HEK293 (cell line): ENCODE measurements around the gene TNFRSF14.

Source experiments
- CTCF ChIA-PET: fragments of 350-600 bp; formaldehyde crosslinking; extraction: SDS; loops from one replicate; lab custom pipeline; 2021; ENCODE audit warnings: antibody characterized with exemption; lab: Yijun Ruan, JAX
- POLR2A ChIA-PET: fragments of 300-600 bp; formaldehyde crosslinking; extraction: SDS; loops from one replicate; lab custom pipeline; 2020; ENCODE audit warnings: antibody characterized with exemption, inconsistent platforms; lab: Yijun Ruan, JAX
- H3K27ac ChIP-seq: fragments of 200-500 bp; sonication (Bioruptor generic); 2 replicates; pipeline ENCODE4 v1.5.1; 2014; ENCODE audit warnings: low read depth, low read length, control low read depth, inconsistent platforms; ENCODE audit errors: extremely low read depth
- H3K36me3 ChIP-seq, 2 experiments: fragments of 200-500 bp in 1 of 2; sonication (Bioruptor generic) in 1 of 2; 1 replicate in 1 of 2; 2 replicates in 1 of 2; pipeline ENCODE4 v1.5.1; 2014 to 2017; ENCODE audit warnings: inconsistent platforms in 2 of 2, low read length in 2 of 2; ENCODE audit not compliant: control insufficient read depth in 2 of 2, insufficient read depth in 1 of 2
- H3K4me1 ChIP-seq: fragments of 200-500 bp; sonication (Bioruptor generic); 2 replicates; pipeline ENCODE4 v1.5.1; 2014; ENCODE audit warnings: mild to moderate bottlenecking, low read length, inconsistent platforms; ENCODE audit not compliant: control insufficient read depth, insufficient read depth
- H3K4me3 ChIP-seq: 2 replicates; pipeline ENCODE4 v1.5.1; 2011; ENCODE audit warnings: low read depth, mild to moderate bottlenecking, control low read depth, low read length, moderate library complexity
- H3K9me3 ChIP-seq: fragments of 200-500 bp; sonication (Bioruptor generic); 2 replicates; pipeline ENCODE4 v1.5.1; 2014; ENCODE audit warnings: low read depth, low read length, inconsistent platforms; ENCODE audit not compliant: control insufficient read depth, insufficient read depth
- AEBP2 ChIP-seq: fragments of 450-650 bp; formaldehyde crosslinking; IDR thresholded peaks from 2 replicates; pipeline ENCODE4 v1.5.1; 2016; ENCODE audit warnings: missing biosample characterization, missing genetic modification characterization, borderline replicate concordance
- EGR2 ChIP-seq: fragments of 450-650 bp; formaldehyde crosslinking; IDR thresholded peaks from 2 replicates; pipeline ENCODE4 v1.5.1; 2016; ENCODE audit warnings: low read depth, missing biosample characterization, missing genetic modification characterization
- GLI2 ChIP-seq: fragments of 450-650 bp; formaldehyde crosslinking; IDR thresholded peaks from 2 replicates; pipeline ENCODE4; 2017; ENCODE audit warnings: missing biosample characterization, missing genetic modification characterization, low read depth, borderline replicate concordance
- GLIS2 ChIP-seq: fragments of 450-650 bp; formaldehyde crosslinking; IDR thresholded peaks from 2 replicates; pipeline ENCODE4 v1.5.1; 2016; ENCODE audit warnings: missing biosample characterization, missing genetic modification characterization
- MEIS1 ChIP-seq: sonication (generic); formaldehyde crosslinking; IDR thresholded peaks from 2 replicates; pipeline ENCODE4 v1.8.1; 2022; ENCODE audit warnings: missing genetic modification reagents, mild to moderate bottlenecking, borderline replicate concordance
- PATZ1 ChIP-seq: fragments of 450-650 bp; formaldehyde crosslinking; IDR thresholded peaks from 2 replicates; pipeline ENCODE4 v1.5.1; 2016; ENCODE audit warnings: missing biosample characterization, missing genetic modification characterization
- SETDB1 ChIP-seq: IDR thresholded peaks from one replicate; pipeline ENCODE4 v1.6.1; 2017; ENCODE audit warnings: mild to moderate bottlenecking, low read length, moderate library complexity, mixed read lengths; ENCODE audit not compliant: insufficient read length
- TCF7L2 ChIP-seq: IDR thresholded peaks from 2 replicates; pipeline ENCODE4 v1.6.1; 2011; ENCODE audit warnings: low read depth, mild to moderate bottlenecking, inconsistent platforms, low read length, moderate library complexity, borderline replicate concordance
- TRIM28 ChIP-seq: IDR thresholded peaks from 2 replicates; pipeline ENCODE4 v1.6.1; 2011; ENCODE audit warnings: low read length, control low read depth, borderline replicate concordance
- ZBTB1 ChIP-seq: fragments of 450-650 bp; formaldehyde crosslinking; IDR thresholded peaks from 2 replicates; pipeline ENCODE4 v1.5.1; 2016; ENCODE audit warnings: missing biosample characterization, missing genetic modification characterization
- ZBTB8A ChIP-seq: fragments of 450-650 bp; formaldehyde crosslinking; IDR thresholded peaks from 2 replicates; pipeline ENCODE4 v1.5.1; 2016; ENCODE audit warnings: missing biosample characterization, missing genetic modification characterization
- ZFHX2 ChIP-seq: fragments of 450-650 bp; formaldehyde crosslinking; conservative IDR thresholded peaks from 2 replicates; pipeline ENCODE4 v1.5.1; 2016; ENCODE audit warnings: missing biosample characterization, missing genetic modification characterization
- ZNF114 ChIP-seq: fragments of 450-650 bp; formaldehyde crosslinking; IDR thresholded peaks from 2 replicates; pipeline ENCODE4 v1.5.0; 2017; ENCODE audit warnings: missing biosample characterization, missing genetic modification characterization
- ZNF174 ChIP-seq: fragments of 450-650 bp; formaldehyde crosslinking; IDR thresholded peaks from 2 replicates; pipeline ENCODE4 v1.5.0; 2017; ENCODE audit warnings: missing biosample characterization, mild to moderate bottlenecking, missing genetic modification characterization
- ZNF341 ChIP-seq: fragments of 450-650 bp; formaldehyde crosslinking; IDR thresholded peaks from 2 replicates; pipeline ENCODE4; 2016; ENCODE audit warnings: low read depth, missing biosample characterization, missing genetic modification characterization
- ZNF449 ChIP-seq: fragments of 450-650 bp; formaldehyde crosslinking; IDR thresholded peaks from 2 replicates; pipeline ENCODE4 v1.5.1; 2017; ENCODE audit warnings: missing biosample characterization, mild to moderate bottlenecking, missing genetic modification characterization, moderate library complexity
- ZNF561 ChIP-seq: fragments of 450-650 bp; IDR thresholded peaks from 2 replicates; pipeline ENCODE4 v1.5.1; 2018; ENCODE audit warnings: missing biosample characterization, missing genetic modification characterization, borderline replicate concordance
- ZNF692 ChIP-seq: fragments of 450-650 bp; formaldehyde crosslinking; IDR thresholded peaks from 2 replicates; pipeline ENCODE4 v1.5.1; 2016; ENCODE audit warnings: missing biosample characterization, missing genetic modification characterization
- ZNF704 ChIP-seq: fragments of 450-650 bp; formaldehyde crosslinking; IDR thresholded peaks from 2 replicates; pipeline ENCODE4 v1.5.1; 2016; ENCODE audit warnings: missing biosample characterization, missing genetic modification characterization
- ZNF707 ChIP-seq: fragments of 450-650 bp; formaldehyde crosslinking; IDR thresholded peaks from 2 replicates; pipeline ENCODE4 v1.5.1; 2016; ENCODE audit warnings: missing biosample characterization, missing genetic modification characterization
- ZNF76 ChIP-seq: fragments of 450-650 bp; formaldehyde crosslinking; IDR thresholded peaks from 2 replicates; pipeline ENCODE4; 2016; ENCODE audit warnings: low read depth, missing biosample characterization, missing genetic modification characterization, borderline replicate concordance
- ZNF777 ChIP-seq: fragments of 450-650 bp; formaldehyde crosslinking; IDR thresholded peaks from 2 replicates; pipeline ENCODE4 v1.5.1; 2017; ENCODE audit warnings: missing biosample characterization, missing genetic modification characterization, borderline replicate concordance

The TNFRSF14 gene

GRCh38 chr1:2544875-2545640, 11.1 kb upstream of the TNFRSF14 start:
- Histone ChIP-seq H3K27ac (no peak overlapping the region), H3K4me3 (no peak overlapping the region), H3K4me1 (peaks cover 6% of the 10 kb centered on the region), H3K36me3 (no peaks in the 10 kb centered on the region), H3K9me3 (no peaks in the 10 kb centered on the region)
- ChIA-PET POLR2A (interaction anchor here (0.7 to 2.9 kb wide), 8 partner anchors 19 to 140 kb away, joined by 3 to 33 read pairs (median 4); partner anchors contain the start of gene PANK4), CTCF (interaction anchor here (0.6 to 3.8 kb wide), 2 partner anchors 130 to 138 kb away, joined by 3 to 31 read pairs; no protein-coding TSS in a partner anchor)
- TF ChIP-seq ZNF174 (tag by site-specific recombination) (no peak), ZNF449 (no peak), ZBTB8A (0 out of 2 replicates have a peak, but pooled peaks have one; percentile 30), ZFHX2 (tag by site-specific recombination) (peak; percentile 49; the same call in 1 of the 2 replicates), EGR2 (tag by site-specific recombination) (peak; percentile 52), PATZ1 (tag by site-specific recombination) (0 out of 2 replicates have a peak, but pooled peaks have one; percentile 3), GLIS2 (tag by site-specific recombination) (peak; percentile 45; the same call in 1 of the 2 replicates)

GRCh38 chr1:2545754-2546514, 10.2 kb upstream of the TNFRSF14 start:
- peak overlapping the region; percentile 73; the same call in 1 of the 2 replicates for H3K27ac ChIP-seq
- H3K4me3 ChIP-seq, result peak overlapping the region; percentile 41
- no peaks in the 10 kb centered on the region for H3K9me3 ChIP-seq
- ChIA-PET POLR2A (interaction anchor here (0.6 to 2.9 kb wide), 18 partner anchors 10 to 641 kb away, joined by 3 to 33 read pairs (median 4); partner anchors contain the start of genes MORN1, PANK4, PEX10 and RER1), CTCF (interaction anchor here (0.6 to 3.8 kb wide), 4 partner anchors 21 to 139 kb away, joined by 3 to 31 read pairs (median 12); partner anchors contain the start of gene PANK4)
- H3K36me3 ChIP-seq, result no peaks in the 10 kb centered on the region
- H3K4me1 ChIP-seq, result peaks cover 6% of the 10 kb centered on the region
- no peak for TF ChIP-seq TCF7L2
- TF ChIP-seq MEIS1 (CRISPR knock-in tag), result no peak
- no peak for TF ChIP-seq SETDB1
- 0 out of 2 replicates have a peak, but pooled peaks have one; percentile 27 for TF ChIP-seq ZNF561 (tag by site-specific recombination)
- 0 out of 2 replicates have a peak, but pooled peaks have one; percentile 48 for TF ChIP-seq ZNF692 (tag by site-specific recombination)
- peak; percentile 49; the same call in 1 of the 2 replicates for TF ChIP-seq ZBTB8A
- no peak for TF ChIP-seq AEBP2 (tag by site-specific recombination)
- TF ChIP-seq ZNF777 (tag by site-specific recombination), result no peak
- no peak for TF ChIP-seq ZNF704
- TF ChIP-seq ZNF341 (tag by site-specific recombination), result peak; percentile 50
- TF ChIP-seq ZFHX2 (tag by site-specific recombination), result peak; percentile 92
- no peak for TF ChIP-seq ZNF114 (tag by site-specific recombination)
- no peak for TF ChIP-seq GLI2 (tag by site-specific recombination)
- TF ChIP-seq ZNF707 (tag by site-specific recombination), result no peak
- 0 out of 2 replicates have a peak, but pooled peaks have one; percentile 14 for TF ChIP-seq ZNF76
- no peak for TF ChIP-seq ZBTB1 (tag by site-specific recombination)
- TF ChIP-seq TRIM28, result no peak
